HCT116 (cell line): ENCODE results near the gene SYNPO.

ENCODE experiments used
- EZH2 ChIP-seq: fragments of 200-600 bp; sonication (generic); IDR thresholded peaks from 2 replicates; pipeline ENCODE4 v1.6.1; 2017; ENCODE audit warnings: antibody characterized with exemption, mixed run types
- POLR2A ChIP-seq: IDR thresholded peaks from 2 replicates; pipeline ENCODE4 v1.7.0; 2011; ENCODE audit warnings: borderline replicate concordance; ENCODE audit not compliant: insufficient read depth, insufficient read length; ENCODE audit errors: extremely low read depth
- RAD21 ChIP-seq: IDR thresholded peaks from 2 replicates; pipeline ENCODE4 v1.6.1; 2012; ENCODE audit warnings: low read depth, mild to moderate bottlenecking
- SP1 ChIP-seq: IDR thresholded peaks from 2 replicates; pipeline ENCODE4 v1.6.1; 2012; ENCODE audit warnings: low read depth
- SRF ChIP-seq: IDR thresholded peaks from 2 replicates; pipeline ENCODE4 v1.6.1; 2012; ENCODE audit warnings: low read depth
- TF ChIP-seq, protein P1 (sequence below), 3 experiments: fragments of 200-600 bp in 1 of 3; sonication (generic) in 1 of 3; IDR thresholded peaks in 2 of 3; conservative IDR thresholded peaks in 1 of 3; 2 replicates each; pipeline ENCODE4 v1.5.1; 2012 to 2017; ENCODE audit warnings: low read depth in 2 of 3, low read length in 2 of 3, antibody characterized with exemption in 1 of 3, borderline replicate concordance in 1 of 3, control low read depth in 1 of 3, mild to moderate bottlenecking in 1 of 3, mixed read lengths in 1 of 3, mixed run types in 1 of 3, moderate library complexity in 1 of 3; ENCODE audit not compliant: insufficient read depth in 1 of 3

- no peak for TF ChIP-seq RAD21
- TF ChIP-seq SP1, result no peak
- no peak for TF ChIP-seq POLR2A
- TF ChIP-seq, protein P1, sequence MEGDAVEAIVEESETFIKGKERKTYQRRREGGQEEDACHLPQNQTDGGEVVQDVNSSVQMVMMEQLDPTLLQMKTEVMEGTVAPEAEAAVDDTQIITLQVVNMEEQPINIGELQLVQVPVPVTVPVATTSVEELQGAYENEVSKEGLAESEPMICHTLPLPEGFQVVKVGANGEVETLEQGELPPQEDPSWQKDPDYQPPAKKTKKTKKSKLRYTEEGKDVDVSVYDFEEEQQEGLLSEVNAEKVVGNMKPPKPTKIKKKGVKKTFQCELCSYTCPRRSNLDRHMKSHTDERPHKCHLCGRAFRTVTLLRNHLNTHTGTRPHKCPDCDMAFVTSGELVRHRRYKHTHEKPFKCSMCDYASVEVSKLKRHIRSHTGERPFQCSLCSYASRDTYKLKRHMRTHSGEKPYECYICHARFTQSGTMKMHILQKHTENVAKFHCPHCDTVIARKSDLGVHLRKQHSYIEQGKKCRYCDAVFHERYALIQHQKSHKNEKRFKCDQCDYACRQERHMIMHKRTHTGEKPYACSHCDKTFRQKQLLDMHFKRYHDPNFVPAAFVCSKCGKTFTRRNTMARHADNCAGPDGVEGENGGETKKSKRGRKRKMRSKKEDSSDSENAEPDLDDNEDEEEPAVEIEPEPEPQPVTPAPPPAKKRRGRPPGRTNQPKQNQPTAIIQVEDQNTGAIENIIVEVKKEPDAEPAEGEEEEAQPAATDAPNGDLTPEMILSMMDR (IDR thresholded peaks at IDR 0.05 in 2 of 3, conservative IDR thresholded peaks at IDR 0.05 in 1 of 3; ENCODE audit: borderline replicate concordance in 1 of 3, insufficient read depth in 1 of 3, low read depth in 2 of 3, low read length in 2 of 3), result no peak
- no peak for TF ChIP-seq SRF
- no peak for TF ChIP-seq EZH2
Measured at GRCh38 chr5:150596826-150597225, 43.6 kb upstream of the SYNPO start.
